T follicular helper cell (primary cell): ENCODE measurements around the gene POLN.
"Not testable (repeated sequence)": the region's sequence is repeated elsewhere in the genome, so short reads cannot be mapped to it uniquely, and the experiment has no call there.

ENCODE experiments used
- DNase-seq: peaks from one replicate; pipeline ENCODE4 v3.0.0-alpha.2; 2020; ENCODE audit warnings: low read depth

Gene POLN

GRCh38 chr4:2220016-2220630 is 21.8 kb downstream of the POLN start:
- DNase-seq = peak; percentile 74

- no peak for DNase-seq
These were observed 22.6 kb downstream of the POLN start for GRCh38 chr4:2219233-2219760.

GRCh38 chr4:2218436-2218835 is 23.5 kb downstream of the POLN start:
- DNase-seq = no peak

- no peak for DNase-seq
These were observed 24.2 kb downstream of the POLN start for GRCh38 chr4:2217726-2218125.

GRCh38 chr4:2212831-2213230 is 29.1 kb downstream of the POLN start:
- DNase-seq = no peak

- DNase-seq = not testable (repeated sequence)
These were observed 39.1 kb downstream of the POLN start for GRCh38 chr4:2202789-2203188.

GRCh38 chr4:2194496-2194895 is 47.4 kb downstream of the POLN start:
- no peak for DNase-seq

GRCh38 chr4:2193326-2193725 is 48.6 kb downstream of the POLN start:
- DNase-seq = no peak

- no peak for DNase-seq
These were observed 55.1 kb downstream of the POLN start for GRCh38 chr4:2186865-2187172.

- no peak for DNase-seq
These were observed 55.6 kb downstream of the POLN start for GRCh38 chr4:2186133-2186864.

- DNase-seq = no peak
These were observed 58.5 kb downstream of the POLN start for GRCh38 chr4:2183394-2183793.

- DNase-seq = no peak
These were observed 58.9 kb downstream of the POLN start for GRCh38 chr4:2182994-2183393.

- DNase-seq = no peak
These were observed 61.5 kb downstream of the POLN start for GRCh38 chr4:2180410-2180809.

GRCh38 chr4:2179717-2180116 is 62.2 kb downstream of the POLN start:
- no peak for DNase-seq

- no peak for DNase-seq
These were observed 62.9 kb downstream of the POLN start for GRCh38 chr4:2178986-2179385.

GRCh38 chr4:2177443-2178093 is 64.4 kb downstream of the POLN start:
- DNase-seq = no peak

GRCh38 chr4:2175990-2176698 is 65.8 kb downstream of the POLN start:
- DNase-seq = no peak

GRCh38 chr4:2174061-2174460 is 67.9 kb downstream of the POLN start:
- DNase-seq = no peak

- DNase-seq = no peak
These were observed 69.2 kb downstream of the POLN start for GRCh38 chr4:2172627-2173231.

GRCh38 chr4:2172161-2172560 is 69.8 kb downstream of the POLN start:
- DNase-seq = no peak

GRCh38 chr4:2168469-2169319 is 73.2 kb downstream of the POLN start:
- DNase-seq = no peak
